HepG2 (cell line): Measurements from ENCODE around the gene UBXN1.

Source experiments
- SOX6 ChIP-seq, 2 experiments: fragments of 450-650 bp in 1 of 2; sonication (generic) in 1 of 2; formaldehyde crosslinking in 1 of 2; IDR thresholded peaks; 2 replicates each; pipeline versions ENCODE4 v1.4.0 to v1.6.1; 2017 to 2020; ENCODE audit warnings: antibody characterized with exemption in 1 of 2, mild to moderate bottlenecking in 1 of 2, missing genetic modification reagents in 1 of 2
- ZFP36L2 ChIP-seq: sonication (generic); formaldehyde crosslinking; IDR thresholded peaks from 2 replicates; pipeline ENCODE4 v1.4.0; 2020; ENCODE audit warnings: missing genetic modification reagents
- TF ChIP-seq, protein P1 (sequence below): IDR thresholded peaks from 2 replicates; pipeline ENCODE4 v1.6.1; 2012; ENCODE audit warnings: inconsistent platforms

DNA sequence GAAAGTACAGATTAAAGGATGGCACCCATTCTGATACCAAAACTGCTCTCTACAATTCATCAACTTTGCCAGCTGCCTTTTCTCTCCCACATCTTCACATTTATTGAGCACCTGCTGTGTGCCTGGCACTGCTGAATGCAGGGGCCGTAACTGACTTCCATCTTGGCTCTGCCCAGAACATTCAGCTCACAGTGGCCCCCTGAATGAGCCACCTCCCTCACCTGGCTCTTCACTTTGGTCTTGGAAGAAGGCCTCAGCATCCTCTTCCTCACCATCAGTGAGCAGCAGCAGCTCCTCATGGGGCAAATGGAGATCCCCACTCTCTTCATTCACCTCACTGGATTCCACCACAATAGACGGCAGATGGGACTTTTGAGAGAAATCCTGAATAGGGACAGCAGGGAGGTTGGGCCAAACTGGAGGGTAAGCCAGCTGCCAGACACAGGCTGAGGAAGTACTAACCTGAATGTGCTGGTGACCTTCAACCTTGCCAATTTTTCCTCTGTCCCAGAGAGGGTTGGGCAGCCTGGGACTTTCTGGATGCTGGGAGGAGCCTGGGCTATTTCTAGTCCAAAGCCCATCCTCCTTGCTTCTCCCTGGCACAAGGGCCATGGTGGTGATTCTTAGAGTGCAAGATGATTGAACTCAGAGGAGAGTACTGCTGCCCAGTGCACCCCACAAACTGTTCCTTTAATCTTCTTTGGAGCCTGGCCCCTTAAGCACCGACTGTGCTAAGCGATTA lies 9.3 kb downstream of the UBXN1 start:
- TF ChIP-seq SOX6 (IDR thresholded peaks at IDR 0.05) (no peak), SOX6 (CRISPR knock-in tag; IDR thresholded peaks at IDR 0.05) (no peak), ZFP36L2 (no peak)
- TF ChIP-seq, protein P1, sequence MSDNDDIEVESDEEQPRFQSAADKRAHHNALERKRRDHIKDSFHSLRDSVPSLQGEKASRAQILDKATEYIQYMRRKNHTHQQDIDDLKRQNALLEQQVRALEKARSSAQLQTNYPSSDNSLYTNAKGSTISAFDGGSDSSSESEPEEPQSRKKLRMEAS: 0 out of 2 replicates have a peak, but pooled peaks have one; percentile 10
